Ovary (tissue), 9 donors: ENCODE data around the gene SLC26A2. TPM values are rescaled to one million over a fixed set of nuclear protein-coding genes. Genes with fewer than 3 reads are reported as not detected.
"Not testable (repeated sequence)": the region's sequence is repeated elsewhere in the genome, so short reads cannot be mapped to it uniquely, and the experiment has no call there.

ENCODE experiments used
- DNase-seq, 5 donors: peaks; one replicate each; pipeline ENCODE4 v3.0.0-alpha.2; 2019 to 2020
- H3K27ac ChIP-seq, 2 donors: fragments of 200-600 bp; one replicate each; pipeline versions ENCODE4 v1.5.1 to v1.8.0; 2019 to 2022
- H3K27me3 ChIP-seq: fragments of 200-600 bp; one replicate; pipeline ENCODE4 v1.8.0; 2022
- H3K36me3 ChIP-seq: fragments of 200-600 bp; sonication (generic); one replicate; pipeline ENCODE4 v1.5.1; 2019
- H3K4me1 ChIP-seq: one replicate; pipeline ENCODE4 v1.8.1; 2013; ENCODE audit warnings: mild to moderate bottlenecking, moderate library complexity; ENCODE audit not compliant: insufficient read depth
- H3K4me3 ChIP-seq: fragments of 200-600 bp; sonication (generic); one replicate; pipeline ENCODE4 v1.5.1; 2017
- H3K9me3 ChIP-seq, 2 donors: fragments of 200-600 bp in 1 of 2; sonication (generic) in 1 of 2; one replicate each; pipeline versions ENCODE4 v1.5.1 to v1.8.1; 2013 to 2019; ENCODE audit warnings: mild to moderate bottlenecking in 1 of 2, moderate library complexity in 1 of 2
- CTCF ChIP-seq, 3 donors: fragments of 450-650 bp in 2 of 3; fragments of 200-600 bp in 1 of 3; IDR thresholded peaks; one replicate each; pipeline versions ENCODE4 v1.5.1 to v1.8.0; 2016 to 2022; ENCODE audit warnings: antibody characterized with exemption in 3 of 3, mild to moderate bottlenecking in 1 of 3
- EP300 ChIP-seq: sonication (generic); formaldehyde crosslinking; IDR thresholded peaks from one replicate; pipeline ENCODE4 v1.6.1; 2017; ENCODE audit warnings: antibody characterized with exemption
- POLR2A ChIP-seq: fragments of 450-650 bp; IDR thresholded peaks from one replicate; pipeline ENCODE4 v1.6.1; 2017; ENCODE audit warnings: antibody characterized with exemption, mild to moderate bottlenecking, moderate library complexity
- WGBS, 3 donors: extraction: QIAGEN DNeasy Blood & Tissue Kit in 1 of 3; methylation state at CpG; one replicate each; pipeline versions ENCODE4 v1.1.5 to v1.1.7; 2013 to 2017; 5-methylcytosine and 5-hydroxymethylcytosine counted together
- intact Hi-C, 4 donors: fragments of 100-400 bp; cut with DNase I; formaldehyde crosslinking; loops; one replicate each; pipeline versions ENCODE4 v1.11.0 to v1.15.1; 2022 to 2023
- polyA plus RNA-seq, 2 donors: library from polyadenylated mRNA; stranded (reverse); fragments of 200-250 nt in 1 of 2; fragments of 350-450 nt in 1 of 2; fragmentation: Illumina TruSeq in 1 of 2; extraction: RNeasy Lipid Tissue Mini Kit (QIAGEN cat#74804) in 1 of 2; gene quantifications; one replicate each; pipeline ENCODE4 v1.2.3, GENCODE V29; 2013 to 2014
- total RNA-seq, 7 donors: library from RNA; depleted of rRNA in 2 of 7; stranded (reverse); fragments of >200 nt in 2 of 7; fragmentation: NEBNext Ultra II Directional in 3 of 7; extraction: Animal tissue kit (Norgen Biotek cat#: 25700) in 3 of 7; gene quantifications; one replicate each; pipeline versions ENCODE4 v1.1.0 to v1.2.4, GENCODE V29; 2016 to 2023
- donor health status: DM: no; HTN: no; CAD: no; lungs with moderate emphysema.
- donor health status: DM: no; HTN: no; CAD: no.
- donor health status: Bipolar disorder and iron deficiency.
- donor health status: DM: yes; HTN: yes; CAD: no.
- donor health status: DM: no; HTN: no; CAD: no.
- donor health status: DM: yes; HTN: yes; CAD: no.

SLC26A2 gene
- total and polyA plus RNA-seq, 9 donors, result 4.4 to 19.0 (median 13.3) TPM

GRCh38 chr5:149941795-149942194 lies 18.8 kb upstream of the SLC26A2 start:
- no peaks in the 10 kb centered on the region for H3K9me3 ChIP-seq
- WGBS, 3 donors, result 93 to 94% (median 94%) methylated on average over 4 of the region's 4 CpGs
- no peak for DNase-seq
- H3K36me3 ChIP-seq, result no peaks in the 10 kb centered on the region
- no peaks in the 10 kb centered on the region for H3K27me3 ChIP-seq
- no peak overlapping the region for H3K27ac ChIP-seq
- H3K4me1 ChIP-seq, result no peaks in the 10 kb centered on the region
- TF ChIP-seq POLR2A (no peak), CTCF (IDR thresholded peaks at IDR 0.05) (no peak), EP300 (no peak)
- no peak overlapping the region for H3K4me3 ChIP-seq
- intact Hi-C loops, result no loop called here

- intact Hi-C loops, result no loop called here
- Histone ChIP-seq H3K4me1 (no peaks in the 10 kb centered on the region), H3K9me3 (no peaks in the 10 kb centered on the region), H3K27ac (no peak overlapping the region), H3K36me3 (no peaks in the 10 kb centered on the region), H3K27me3 (no peaks in the 10 kb centered on the region), H3K4me3 (no peak overlapping the region)
- 94% methylated on average over 2 of the region's 2 CpGs for WGBS, 3 donors
- no peak for DNase-seq
- TF ChIP-seq POLR2A (no peak), CTCF (IDR thresholded peaks at IDR 0.05) (no peak), EP300 (no peak)
These were observed 18.4 kb upstream of the SLC26A2 start for GRCh38 chr5:149942199-149942598.

- intact Hi-C loops, result not testable (repeated sequence)
These were observed 17.8 kb upstream of the SLC26A2 start for GRCh38 chr5:149942741-149943169.

GRCh38 chr5:149943177-149943949 lies 17.2 kb upstream of the SLC26A2 start:
- intact Hi-C loops, H3K9me3 ChIP-seq, H3K4me3 ChIP-seq, H3K4me1 ChIP-seq, H3K27ac ChIP-seq, H3K36me3 ChIP-seq, DNase-seq, H3K27me3 ChIP-seq: not testable (repeated sequence)
- WGBS, 3 donors, result 86 to 93% (median 88%) methylated on average over 6 of the region's 6 CpGs

More at GRCh38 chr5:149942741-149943169, 17.8 kb upstream of the SLC26A2 start:
- not testable (repeated sequence) for H3K9me3 ChIP-seq, DNase-seq, H3K4me3 ChIP-seq, H3K4me1 ChIP-seq, H3K36me3 ChIP-seq, H3K27ac ChIP-seq, H3K27me3 ChIP-seq
- WGBS, 3 donors, result 70 to 76% (median 73%) methylated on average over 4 of the region's 4 CpGs

GRCh38 chr5:149944666-149945065 lies 15.9 kb upstream of the SLC26A2 start, which contains the start of gene PDE6A:
Gene PDE6A (minus strand): TSS chr5:149944793. CDS start chr5:149944673, 120 bp downstream.
- Histone ChIP-seq H3K36me3 (no peaks in the 10 kb centered on the region), H3K4me1 (no peaks in the 10 kb centered on the region), H3K27ac (no peak within 1 kb of the TSS), H3K4me3 (no peak within 1 kb of the TSS), H3K27me3 (no peaks in the 10 kb centered on the region), H3K9me3 (no peaks in the 10 kb centered on the region)
- intact Hi-C loops, result no loop called here
- no peak for DNase-seq
- no peak for TF ChIP-seq CTCF (IDR thresholded peaks at IDR 0.05)
- no peak for TF ChIP-seq POLR2A
- no peak for TF ChIP-seq EP300
- 88 to 96% (median 93%) methylated on average over 2 of the region's 2 CpGs for WGBS, 3 donors
